A673 (cell line): ENCODE measurements around the gene NDE1. TPM values are rescaled to one million over a fixed set of nuclear protein-coding genes. Genes with fewer than 3 reads are reported as not detected.

ENCODE experiments used
- BruUV-seq: library from RNA; stranded (reverse); fragments of 400-500 nt; replicated peaks from 2 replicates; lab custom pipeline; 2021; lab: Mats Ljungman, UMichigan
- CTCF ChIA-PET: fragments of 300-600 bp; sonication (Branson Sonifier 250); formaldehyde crosslinking; loops from one replicate; lab custom pipeline; 2022; ENCODE audit warnings: antibody characterized with exemption; lab: Charles Lee
- POLR2A ChIA-PET: fragments of 300-600 bp; sonication (Branson Sonifier 250); formaldehyde crosslinking; loops from one replicate; lab custom pipeline; 2022; ENCODE audit warnings: antibody characterized with exemption; ENCODE audit not compliant: low non-redundant PET; lab: Charles Lee
- DNase-seq: peaks from one replicate; pipeline ENCODE4 v3.0.0-alpha.2; 2015; ENCODE audit warnings: low spot score
- H3K27ac ChIP-seq: fragments of 200-600 bp; sonication (generic); 2 replicates; pipeline ENCODE4 v1.5.1; 2016; ENCODE audit warnings: mixed run types, low read depth, mild to moderate bottlenecking, mixed read lengths, antibody characterized with exemption, low read length; ENCODE audit not compliant: poor library complexity, severe bottlenecking
- H3K27me3 ChIP-seq: fragments of 200-600 bp; sonication (generic); replicated peaks from 2 replicates; pipeline ENCODE4 v1.6.1; 2017; ENCODE audit warnings: mixed run types, low read depth, mild to moderate bottlenecking, mixed read lengths, antibody characterized with exemption, low read length; ENCODE audit not compliant: insufficient read depth, poor library complexity
- H3K36me3 ChIP-seq: fragments of 200-600 bp; sonication (generic); 2 replicates; pipeline ENCODE4 v1.6.1; 2016; ENCODE audit warnings: mixed run types, mild to moderate bottlenecking, mixed read lengths, antibody characterized with exemption, low read length; ENCODE audit not compliant: insufficient read depth, poor library complexity, severe bottlenecking
- H3K4me1 ChIP-seq: fragments of 200-600 bp; sonication (generic); 2 replicates; pipeline ENCODE4 v1.6.1; 2017; ENCODE audit warnings: mixed run types, mild to moderate bottlenecking, mixed read lengths, antibody characterized with exemption, low read length; ENCODE audit not compliant: insufficient read depth, poor library complexity, severe bottlenecking
- H3K4me3 ChIP-seq: fragments of 200-600 bp; sonication (generic); 2 replicates; pipeline ENCODE4 v1.5.1; 2016; ENCODE audit warnings: low read depth, mixed run types, mild to moderate bottlenecking, mixed read lengths, low read length; ENCODE audit not compliant: poor library complexity, severe bottlenecking
- H3K9me3 ChIP-seq: fragments of 200-600 bp; sonication (generic); 2 replicates; pipeline ENCODE4 v1.6.1; 2016; ENCODE audit warnings: mixed run types, low read depth, mild to moderate bottlenecking, mixed read lengths, antibody characterized with exemption, low read length; ENCODE audit not compliant: poor library complexity, severe bottlenecking
- EZH2 ChIP-seq: fragments of 200-600 bp; sonication (generic); IDR thresholded peaks from 2 replicates; pipeline ENCODE4 v1.6.1; 2017; ENCODE audit warnings: borderline replicate concordance, low read depth, mild to moderate bottlenecking, mixed read lengths, antibody characterized with exemption, low read length; ENCODE audit not compliant: poor library complexity, severe bottlenecking
- intact Hi-C: fragments of 100-400 bp; cut with micrococcal nuclease; formaldehyde crosslinking; loops from one replicate; pipeline ENCODE4 v1.10.0; 2022; ENCODE audit not compliant: unreplicated experiment
- total RNA-seq: library from RNA; stranded (reverse); gene quantifications from 2 replicates; pipeline ENCODE4 v1.2.3, GENCODE V29; 2021
- TF ChIP-seq, protein P1 (sequence below): fragments of 300-800, 200-600 bp; sonication (generic); conservative IDR thresholded peaks from 2 replicates; pipeline ENCODE4 v1.5.1; 2017; ENCODE audit warnings: low read depth, mild to moderate bottlenecking, antibody characterized with exemption, low read length, moderate library complexity, mixed read lengths

Gene NDE1
- total RNA-seq, 1 experiment from 2014 or later, result 78.1 TPM

DNA sequence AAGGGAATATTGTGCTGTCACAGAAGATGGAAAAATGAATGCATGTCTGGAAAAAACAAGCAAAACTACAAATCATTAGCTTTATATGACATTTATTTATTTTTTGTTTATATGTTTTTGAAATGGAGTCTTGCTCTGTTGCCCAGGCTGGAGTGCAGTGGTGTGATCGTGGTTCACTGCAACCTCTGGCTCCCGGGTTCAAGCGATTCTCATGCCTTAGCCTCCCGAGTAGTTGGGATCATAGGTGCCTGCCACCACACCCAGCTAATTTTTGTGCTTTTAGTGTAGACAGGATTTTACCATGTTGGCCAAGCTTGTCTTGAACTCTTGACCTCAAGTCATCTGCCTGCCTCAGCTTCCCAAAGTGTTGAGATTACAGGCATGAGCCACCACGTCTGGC, 8.5 kb downstream of the NDE1 start:
- H3K27ac ChIP-seq, result no peak overlapping the region
- H3K4me3 ChIP-seq, result no peak overlapping the region
- DNase-seq, result no peak
- intact Hi-C loops, result no loop called here
- BruUV-seq, result no TSS peak
- peaks cover 3% of the 10 kb centered on the region for H3K36me3 ChIP-seq
- ChIA-PET CTCF (no interaction called here), POLR2A (no interaction called here)
- H3K4me1 ChIP-seq, result no peaks in the 10 kb centered on the region
- TF ChIP-seq EZH2, result no peak
- TF ChIP-seq, protein P1, sequence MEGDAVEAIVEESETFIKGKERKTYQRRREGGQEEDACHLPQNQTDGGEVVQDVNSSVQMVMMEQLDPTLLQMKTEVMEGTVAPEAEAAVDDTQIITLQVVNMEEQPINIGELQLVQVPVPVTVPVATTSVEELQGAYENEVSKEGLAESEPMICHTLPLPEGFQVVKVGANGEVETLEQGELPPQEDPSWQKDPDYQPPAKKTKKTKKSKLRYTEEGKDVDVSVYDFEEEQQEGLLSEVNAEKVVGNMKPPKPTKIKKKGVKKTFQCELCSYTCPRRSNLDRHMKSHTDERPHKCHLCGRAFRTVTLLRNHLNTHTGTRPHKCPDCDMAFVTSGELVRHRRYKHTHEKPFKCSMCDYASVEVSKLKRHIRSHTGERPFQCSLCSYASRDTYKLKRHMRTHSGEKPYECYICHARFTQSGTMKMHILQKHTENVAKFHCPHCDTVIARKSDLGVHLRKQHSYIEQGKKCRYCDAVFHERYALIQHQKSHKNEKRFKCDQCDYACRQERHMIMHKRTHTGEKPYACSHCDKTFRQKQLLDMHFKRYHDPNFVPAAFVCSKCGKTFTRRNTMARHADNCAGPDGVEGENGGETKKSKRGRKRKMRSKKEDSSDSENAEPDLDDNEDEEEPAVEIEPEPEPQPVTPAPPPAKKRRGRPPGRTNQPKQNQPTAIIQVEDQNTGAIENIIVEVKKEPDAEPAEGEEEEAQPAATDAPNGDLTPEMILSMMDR, result no peak
- no peaks in the 10 kb centered on the region for H3K9me3 ChIP-seq
- no peaks in the 10 kb centered on the region for H3K27me3 ChIP-seq

- ChIA-PET CTCF (no interaction called here), POLR2A (no interaction called here)
- H3K4me1 ChIP-seq, result no peaks in the 10 kb centered on the region
- TF ChIP-seq, protein P1, result no peak
- TF ChIP-seq EZH2, result no peak
- H3K27ac ChIP-seq, result no peak overlapping the region
- intact Hi-C loops, result no loop called here
- H3K4me3 ChIP-seq, result no peak overlapping the region
- H3K9me3 ChIP-seq, result no peaks in the 10 kb centered on the region
- H3K27me3 ChIP-seq, result no peaks in the 10 kb centered on the region
- no peak for DNase-seq
- BruUV-seq, result no TSS peak
- H3K36me3 ChIP-seq, result peaks cover 11% of the 10 kb centered on the region
These were observed 10.2 kb downstream of the NDE1 start for GRCh38 chr16:15660203-15660601.

DNA sequence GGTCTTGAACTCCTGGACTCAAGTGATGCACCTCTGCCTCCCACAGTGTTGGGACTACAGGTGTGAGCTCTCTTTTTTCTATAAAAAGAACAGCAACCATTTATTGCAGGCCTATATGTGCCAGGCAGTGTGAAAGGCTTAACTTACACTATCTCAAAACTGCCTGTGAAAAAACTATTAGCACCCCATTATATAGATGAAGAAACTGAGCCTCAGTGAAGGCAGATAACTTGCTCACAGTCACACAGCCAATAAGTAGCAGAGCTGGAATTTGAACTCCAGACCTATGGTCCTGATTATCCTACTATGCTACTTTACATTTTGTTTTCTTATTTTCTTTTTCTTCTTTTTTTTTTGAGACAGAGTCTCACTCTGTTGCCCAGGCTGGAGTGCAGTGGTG, 15.1 kb downstream of the NDE1 start:
- POLR2A ChIA-PET, result interaction anchor here (0.7 kb wide), 1 partner anchor 26 kb away, joined by 7 read pairs; no protein-coding TSS in a partner anchor
- TF ChIP-seq, protein P1, result no peak
- TF ChIP-seq EZH2, result no peak
- intact Hi-C loops, result no loop called here

More for the DNA sequence above, 15.1 kb downstream of the NDE1 start:
- H3K27me3 ChIP-seq, result no peaks in the 10 kb centered on the region
- no peaks in the 10 kb centered on the region for H3K4me1 ChIP-seq
- CTCF ChIA-PET, result no interaction called here
- H3K27ac ChIP-seq, result no peak overlapping the region
- DNase-seq, result no peak
- H3K36me3 ChIP-seq, result peaks cover 48% of the 10 kb centered on the region
- no peaks in the 10 kb centered on the region for H3K9me3 ChIP-seq
- no TSS peak for BruUV-seq
- H3K4me3 ChIP-seq, result no peak overlapping the region
